Testis (tissue), 2 donors: ENCODE data around the gene SH3RF3.

Experiments
- POLR2A ChIP-seq: fragments of 450-650 bp; IDR thresholded peaks from one replicate; pipeline ENCODE4 v1.6.1; 2017; ENCODE audit warnings: antibody characterized with exemption, mild to moderate bottlenecking, moderate library complexity
- TF ChIP-seq, protein P1 (sequence below), 3 experiments: fragments of 450-650 bp in 2 of 3; fragments of 200-600 bp in 1 of 3; sonication (generic) in 1 of 3; IDR thresholded peaks; one replicate each; pipeline ENCODE4 v1.5.1; 2016 to 2019; ENCODE audit warnings: antibody characterized with exemption in 3 of 3, mild to moderate bottlenecking in 2 of 3, moderate library complexity in 1 of 3

DNA sequence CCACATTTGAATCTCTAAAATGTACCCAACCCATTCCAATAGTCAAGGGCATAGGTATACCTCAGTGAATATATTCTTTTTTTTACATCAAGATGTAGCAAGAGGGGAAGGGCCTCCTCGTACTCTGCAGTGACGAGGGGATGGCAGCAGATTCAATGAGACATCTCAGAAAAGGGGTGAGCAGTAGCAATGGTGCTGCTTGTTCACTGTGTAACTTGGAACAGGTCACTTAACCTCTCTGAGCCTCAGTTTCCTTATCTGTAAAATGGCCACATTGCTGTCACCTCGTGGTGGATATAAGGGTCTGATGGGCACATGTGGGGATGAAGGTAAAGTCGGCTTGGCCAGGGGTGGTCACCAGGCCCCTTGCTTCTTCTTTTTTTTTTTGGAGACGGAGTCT lies 263.1 kb downstream of the SH3RF3 start:
- TF ChIP-seq, protein P1, sequence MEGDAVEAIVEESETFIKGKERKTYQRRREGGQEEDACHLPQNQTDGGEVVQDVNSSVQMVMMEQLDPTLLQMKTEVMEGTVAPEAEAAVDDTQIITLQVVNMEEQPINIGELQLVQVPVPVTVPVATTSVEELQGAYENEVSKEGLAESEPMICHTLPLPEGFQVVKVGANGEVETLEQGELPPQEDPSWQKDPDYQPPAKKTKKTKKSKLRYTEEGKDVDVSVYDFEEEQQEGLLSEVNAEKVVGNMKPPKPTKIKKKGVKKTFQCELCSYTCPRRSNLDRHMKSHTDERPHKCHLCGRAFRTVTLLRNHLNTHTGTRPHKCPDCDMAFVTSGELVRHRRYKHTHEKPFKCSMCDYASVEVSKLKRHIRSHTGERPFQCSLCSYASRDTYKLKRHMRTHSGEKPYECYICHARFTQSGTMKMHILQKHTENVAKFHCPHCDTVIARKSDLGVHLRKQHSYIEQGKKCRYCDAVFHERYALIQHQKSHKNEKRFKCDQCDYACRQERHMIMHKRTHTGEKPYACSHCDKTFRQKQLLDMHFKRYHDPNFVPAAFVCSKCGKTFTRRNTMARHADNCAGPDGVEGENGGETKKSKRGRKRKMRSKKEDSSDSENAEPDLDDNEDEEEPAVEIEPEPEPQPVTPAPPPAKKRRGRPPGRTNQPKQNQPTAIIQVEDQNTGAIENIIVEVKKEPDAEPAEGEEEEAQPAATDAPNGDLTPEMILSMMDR (IDR thresholded peaks at IDR 0.05): no peak
- no peak for TF ChIP-seq POLR2A
